IMR-90 (cell line): Measurements from ENCODE around the gene RND3. TPM values are rescaled to one million over a fixed set of nuclear protein-coding genes. Genes with fewer than 3 reads are reported as not detected.

Experiments
- ATAC-seq: fragments of 200-7000 bp; cut with Tn5 transposase; 2 replicates; pipeline ENCODE4 v1.9.1; 2020; ENCODE audit warnings: low read depth, mild to moderate bottlenecking, moderate library complexity
- BruUV-seq: library from RNA; stranded (reverse); fragments of 400-500 nt; replicated peaks from 2 replicates; lab custom pipeline; 2021; lab: Mats Ljungman, UMichigan
- CTCF ChIA-PET: fragments of 300-600 bp; formaldehyde crosslinking; extraction: SDS; loops from one replicate; lab custom pipeline; 2021; ENCODE audit warnings: antibody characterized with exemption; lab: Yijun Ruan, JAX
- POLR2A ChIA-PET: fragments of 300-600 bp; sonication (Branson Sonifier 250); formaldehyde crosslinking; loops from one replicate; lab custom pipeline; 2022; ENCODE audit warnings: antibody characterized with exemption; ENCODE audit not compliant: unreplicated experiment; lab: Charles Lee
- DNase-seq: peaks from one replicate; pipeline ENCODE4 v3.0.0; 2013
- H2AFZ ChIP-seq: replicated peaks from 2 replicates; pipeline ENCODE3; 2013; ENCODE audit warnings: low read length, mild to moderate bottlenecking; ENCODE audit not compliant: poor library complexity
- H2AK5ac ChIP-seq: 2 replicates; pipeline ENCODE4 v1.6.1; 2013; ENCODE audit warnings: low read depth, low read length, inconsistent platforms
- H2AK9ac ChIP-seq: replicated peaks from 2 replicates; pipeline ENCODE3; 2013; ENCODE audit warnings: mild to moderate bottlenecking, low read depth, low read length, moderate library complexity; ENCODE audit not compliant: poor library complexity
- H2BK120ac ChIP-seq: 2 replicates; pipeline ENCODE4 v1.6.1; 2013; ENCODE audit warnings: low read depth, low read length, inconsistent platforms
- H2BK15ac ChIP-seq: 3 replicates; pipeline ENCODE4 v1.6.1; 2013; ENCODE audit warnings: low read depth, low read length, inconsistent platforms
- H2BK20ac ChIP-seq: 2 replicates; pipeline ENCODE4 v1.6.1; 2013; ENCODE audit warnings: low read depth, mild to moderate bottlenecking, inconsistent platforms, low read length, moderate library complexity
- H2BK5ac ChIP-seq: 2 replicates; pipeline ENCODE4 v1.6.1; 2013; ENCODE audit warnings: mild to moderate bottlenecking, low read depth, low read length, inconsistent platforms; ENCODE audit not compliant: poor library complexity, severe bottlenecking
- H3K14ac ChIP-seq: replicated peaks from 2 replicates; pipeline ENCODE4 v1.6.1; 2013; ENCODE audit warnings: low read depth, low read length, inconsistent platforms
- H3K18ac ChIP-seq: 2 replicates; pipeline ENCODE4 v1.6.1; 2013; ENCODE audit warnings: low read depth, low read length, control low read depth
- H3K23ac ChIP-seq: 2 replicates; pipeline ENCODE4 v1.6.1; 2013; ENCODE audit warnings: low read depth, low read length, inconsistent platforms
- H3K27ac ChIP-seq: 2 replicates; pipeline ENCODE4 v1.5.1; 2013; ENCODE audit warnings: mild to moderate bottlenecking, control low read depth, low read length; ENCODE audit not compliant: insufficient read depth
- H3K27me3 ChIP-seq: 2 replicates; pipeline ENCODE4 v1.6.1; 2013; ENCODE audit warnings: low read length; ENCODE audit not compliant: control insufficient read depth, insufficient read depth
- H3K36me3 ChIP-seq: 2 replicates; pipeline ENCODE4 v1.6.1; 2013; ENCODE audit warnings: low read length, mixed read lengths; ENCODE audit not compliant: control insufficient read depth, insufficient read depth
- H3K4ac ChIP-seq: 2 replicates; pipeline ENCODE4 v1.6.1; 2013; ENCODE audit warnings: low read depth, low read length, inconsistent platforms
- H3K4me1 ChIP-seq: 2 replicates; pipeline ENCODE4 v1.6.1; 2013; ENCODE audit warnings: low read length, mixed read lengths; ENCODE audit not compliant: control insufficient read depth, insufficient read depth
- H3K4me2 ChIP-seq: 2 replicates; pipeline ENCODE4 v1.6.1; 2013; ENCODE audit warnings: low read depth, mild to moderate bottlenecking, control low read depth, low read length, moderate library complexity
- H3K4me3 ChIP-seq: 2 replicates; pipeline ENCODE4 v1.5.1; 2013; ENCODE audit warnings: low read depth, mild to moderate bottlenecking, control low read depth, low read length, moderate library complexity; ENCODE audit not compliant: insufficient read depth
- H3K56ac ChIP-seq: 2 replicates; pipeline ENCODE4 v1.6.1; 2013; ENCODE audit warnings: low read length, inconsistent platforms; ENCODE audit not compliant: insufficient read depth; ENCODE audit errors: extremely low read depth
- H3K79me1 ChIP-seq, 2 experiments: 2 replicates each; pipeline ENCODE4 v1.6.1; 2013; ENCODE audit warnings: low read length in 2 of 2, inconsistent platforms in 1 of 2, low read depth in 1 of 2
- H3K9ac ChIP-seq: 2 replicates; pipeline ENCODE4 v1.6.1; 2013; ENCODE audit warnings: low read depth, low read length, control low read depth
- H3K9me1 ChIP-seq: 2 replicates; pipeline ENCODE4 v1.6.1; 2013; ENCODE audit warnings: low read length, inconsistent platforms; ENCODE audit not compliant: insufficient read depth
- H3K9me3 ChIP-seq: 2 replicates; pipeline ENCODE4 v1.6.1; 2013; ENCODE audit warnings: low read length; ENCODE audit not compliant: control insufficient read depth, insufficient read depth
- H4K20me1 ChIP-seq: 2 replicates; pipeline ENCODE4 v1.6.1; 2013; ENCODE audit warnings: low read length, inconsistent platforms; ENCODE audit not compliant: insufficient read depth
- H4K5ac ChIP-seq: 2 replicates; pipeline ENCODE4 v1.6.1; 2013; ENCODE audit warnings: mild to moderate bottlenecking, low read depth, low read length, control low read depth
- H4K8ac ChIP-seq, 2 experiments: 2 replicates each; pipeline ENCODE4 v1.6.1; 2013; ENCODE audit warnings: low read depth in 2 of 2, low read length in 2 of 2, control low read depth in 1 of 2, inconsistent platforms in 1 of 2
- H4K91ac ChIP-seq: 2 replicates; pipeline ENCODE4 v1.6.1; 2013; ENCODE audit warnings: low read depth, low read length, inconsistent platforms; ENCODE audit not compliant: insufficient read depth
- BHLHE40 ChIP-seq: fragments of 150-350 bp; IDR thresholded peaks from 2 replicates; pipeline ENCODE4 v1.6.1; 2016; ENCODE audit warnings: mild to moderate bottlenecking, low read depth, low read length
- CEBPB ChIP-seq: IDR thresholded peaks from 2 replicates; pipeline ENCODE4 v1.6.1; 2012; ENCODE audit warnings: low read depth, low read length, improper control_type of control experiment
- CHD1 ChIP-seq: IDR thresholded peaks from 2 replicates; pipeline ENCODE4 v1.6.1; 2012; ENCODE audit warnings: low read depth, low read length, improper control_type of control experiment
- CTCF ChIP-seq: conservative IDR thresholded peaks from 2 replicates; pipeline ENCODE4 v1.5.1; 2012; ENCODE audit warnings: mild to moderate bottlenecking, low read depth, low read length, improper control_type of control experiment
- ELK1 ChIP-seq: fragments of 150-350 bp; IDR thresholded peaks from 2 replicates; pipeline ENCODE4 v1.6.1; 2016; ENCODE audit warnings: low read depth, mild to moderate bottlenecking, low read length, moderate library complexity, borderline replicate concordance
- FOS ChIP-seq: fragments of 150-350 bp; IDR thresholded peaks from 2 replicates; pipeline ENCODE4 v1.6.1; 2016; ENCODE audit warnings: low read depth, low read length
- MAFK ChIP-seq: IDR thresholded peaks from 2 replicates; pipeline ENCODE4 v1.6.1; 2012; ENCODE audit warnings: low read depth, low read length, improper control_type of control experiment
- MAZ ChIP-seq: IDR thresholded peaks from 2 replicates; pipeline ENCODE4 v1.6.1; 2012; ENCODE audit warnings: low read depth, mild to moderate bottlenecking, low read length, improper control_type of control experiment, moderate library complexity, borderline replicate concordance
- MXI1 ChIP-seq: IDR thresholded peaks from 2 replicates; pipeline ENCODE4 v1.6.1; 2012; ENCODE audit warnings: low read depth, mild to moderate bottlenecking, low read length, moderate library complexity, borderline replicate concordance
- NFE2L2 ChIP-seq: fragments of 150-350 bp; IDR thresholded peaks from 2 replicates; pipeline ENCODE4 v1.6.1; 2016; ENCODE audit warnings: low read depth, mild to moderate bottlenecking, low read length
- POLR2A ChIP-seq: IDR thresholded peaks from 2 replicates; pipeline ENCODE4 v1.6.1; 2012; ENCODE audit warnings: mild to moderate bottlenecking, low read depth, low read length
- RAD21 ChIP-seq: IDR thresholded peaks from 2 replicates; pipeline ENCODE4 v1.6.1; 2012; ENCODE audit warnings: low read length, improper control_type of control experiment
- RCOR1 ChIP-seq: IDR thresholded peaks from 2 replicates; pipeline ENCODE4 v1.6.1; 2012; ENCODE audit warnings: mild to moderate bottlenecking, low read length, improper control_type of control experiment; ENCODE audit not compliant: insufficient replicate concordance
- RFX5 ChIP-seq: IDR thresholded peaks from 2 replicates; pipeline ENCODE4 v1.8.0; 2012; ENCODE audit warnings: low read depth, mild to moderate bottlenecking, low read length, moderate library complexity
- SMC3 ChIP-seq: fragments of 150-350 bp; IDR thresholded peaks from 2 replicates; pipeline ENCODE4 v1.6.1; 2016; ENCODE audit warnings: low read depth, mild to moderate bottlenecking, antibody characterized with exemption, low read length, moderate library complexity
- USF2 ChIP-seq: fragments of 150-350 bp; IDR thresholded peaks from 2 replicates; pipeline ENCODE4 v1.6.1; 2017; ENCODE audit warnings: mild to moderate bottlenecking, antibody characterized with exemption, low read length, low read depth
- WGBS, 2 experiments: methylation state at CpG; one replicate each; pipeline versions ENCODE4 v1.1.5 to v1.1.7; 2013; ENCODE audit warnings: missing lambda C conversion rate in 2 of 2; ENCODE audit not compliant: insufficient read length in 1 of 2; ENCODE audit errors: extremely low coverage in 2 of 2; 5-methylcytosine and 5-hydroxymethylcytosine counted together
- dilution Hi-C: fragments of 300-500 bp; cut with HindIII; formaldehyde crosslinking; loops from one replicate; pipeline ENCODE4 v1.14.3; 2018; ENCODE audit warnings: low sequenced_read_pairs; ENCODE audit not compliant: unreplicated experiment
- in situ Hi-C: fragments of 300-500 bp; cut with MboI; formaldehyde crosslinking; loops from 3 replicates; pipeline ENCODE4 v1.14.3; 2019; ENCODE audit warnings: low sequenced_read_pairs, inconsistent platforms, mixed read lengths
- intact Hi-C: fragments of 100-400 bp; cut with micrococcal nuclease; formaldehyde crosslinking; loops from 2 replicates; pipeline ENCODE4 v1.10.0; 2022
- polyA plus RNA-seq, 3 experiments: library from polyadenylated mRNA; depleted of rRNA; stranded (reverse); fragments of >200 nt; gene quantifications; 2 replicates each; pipeline ENCODE4 v1.2.3, GENCODE V29; 2012; ENCODE audit warnings: low replicate concordance in 1 of 3
- total RNA-seq: library from RNA; depleted of rRNA; stranded (reverse); fragments of >200 nt; gene quantifications from 2 replicates; pipeline ENCODE4 v1.2.3, GENCODE V29; 2012

Gene RND3
- total and polyA plus RNA-seq, 2 of the 4 experiments (the other 2 are of a cell fraction), result 111 to 449 TPM

- H3K27ac ChIP-seq, result no peak overlapping the region
- in situ Hi-C loops, result no loop called here
- H2BK5ac ChIP-seq, result no peak overlapping the region
- no peak overlapping the region for H2AFZ ChIP-seq
- no peak overlapping the region for H4K8ac ChIP-seq
- POLR2A ChIA-PET, result no interaction called here
- no TSS peak for BruUV-seq
- no peak overlapping the region for H2AK9ac ChIP-seq
- no peak overlapping the region for H3K14ac ChIP-seq
- no peaks in the 10 kb centered on the region for H3K27me3 ChIP-seq
- no peak overlapping the region for H3K4ac ChIP-seq
- ATAC-seq (no peak), DNase-seq (no peak)
- no peak overlapping the region for H4K91ac ChIP-seq
- H3K9ac ChIP-seq, result no peak overlapping the region
- H2BK120ac ChIP-seq, result no peak overlapping the region
- intact Hi-C loops, result no loop called here
- dilution Hi-C loops, result no loop called here
- no peak for TF ChIP-seq RCOR1
- no peak for TF ChIP-seq NFE2L2
- no peak for TF ChIP-seq FOS
- no peak for TF ChIP-seq CEBPB
- no peak for TF ChIP-seq MAFK
- no peak for TF ChIP-seq POLR2A
- no peak for TF ChIP-seq RAD21
- no peak for TF ChIP-seq BHLHE40
- TF ChIP-seq MXI1, result no peak
- TF ChIP-seq CTCF, result no peak
- no peak for TF ChIP-seq CHD1
- no peak for TF ChIP-seq SMC3
- no peak for TF ChIP-seq USF2
- TF ChIP-seq RFX5, result no peak
- TF ChIP-seq MAZ, result no peak
- no peak for TF ChIP-seq ELK1
- no peak overlapping the region for H3K56ac ChIP-seq
- no peak overlapping the region for H3K4me3 ChIP-seq
- H3K4me1 ChIP-seq, result no peaks in the 10 kb centered on the region
- WGBS, 2 experiments, result no CpG with 5 or more reads among the region's 2 CpGs
- H2AK5ac ChIP-seq, result no peak overlapping the region
- no peak overlapping the region for H3K4me2 ChIP-seq
- no peak overlapping the region for H2BK20ac ChIP-seq
- H2BK15ac ChIP-seq, result no peak overlapping the region
- H3K18ac ChIP-seq, result no peak overlapping the region
- no peaks in the 10 kb centered on the region for H3K79me1 ChIP-seq
- H3K23ac ChIP-seq, result no peak overlapping the region
- H3K36me3 ChIP-seq, result no peaks in the 10 kb centered on the region
- CTCF ChIA-PET, result no interaction called here
- no peaks in the 10 kb centered on the region for H4K20me1 ChIP-seq
- no peaks in the 10 kb centered on the region for H3K9me3 ChIP-seq
- H4K5ac ChIP-seq, result no peak overlapping the region
- H3K9me1 ChIP-seq, result no peaks in the 10 kb centered on the region
Measured at GRCh38 chr2:150438041-150438440, 49.4 kb downstream of the RND3 start.
